AG04450 (cell line): ENCODE measurements around the gene NAV3. TPM values are rescaled to one million over a fixed set of nuclear protein-coding genes. Genes with fewer than 3 reads are reported as not detected.

Source experiments
- CTCF ChIA-PET: fragments of 300-600, 350-600 bp; formaldehyde crosslinking; extraction: SDS; loops from one replicate; lab custom pipeline; 2022; ENCODE audit warnings: antibody characterized with exemption, inconsistent platforms; lab: Charles Lee
- POLR2A ChIA-PET: fragments of 350-600 bp; formaldehyde crosslinking; extraction: SDS; loops from one replicate; lab custom pipeline; 2021; ENCODE audit warnings: antibody characterized with exemption, inconsistent platforms; lab: Yijun Ruan, JAX
- DNase-seq: peaks from one replicate; pipeline ENCODE4 v3.0.0-alpha.2; 2011; ENCODE audit warnings: low read depth, low spot score
- H3K27ac ChIP-seq: one replicate; pipeline ENCODE4 v1.5.1; 2012; ENCODE audit warnings: low read depth, low read length, control low read depth
- H3K27me3 ChIP-seq: one replicate; pipeline ENCODE4 v1.6.0; 2012; ENCODE audit warnings: low read length; ENCODE audit not compliant: control insufficient read depth, insufficient read depth
- H3K4me3 ChIP-seq: 2 replicates; pipeline ENCODE4 v1.5.1; 2011; ENCODE audit warnings: mild to moderate bottlenecking, low read depth, low read length, control low read depth
- H3K9me3 ChIP-seq: 2 replicates; pipeline ENCODE4 v1.5.1; 2012; ENCODE audit warnings: low read length; ENCODE audit not compliant: control insufficient read depth, insufficient read depth
- polyA plus RNA-seq: library from polyadenylated mRNA; depleted of rRNA; stranded (reverse); fragments of >200 nt; gene quantifications from 2 replicates; pipeline ENCODE4 v1.2.3, GENCODE V29; 2011
- TF ChIP-seq, protein P1 (sequence below): IDR thresholded peaks from 2 replicates; pipeline ENCODE4 v1.5.1; 2011; ENCODE audit warnings: low read depth, low read length, control low read depth, inconsistent platforms

NAV3 gene
- polyA plus RNA-seq, 1 experiment = 36.1 TPM

DNA sequence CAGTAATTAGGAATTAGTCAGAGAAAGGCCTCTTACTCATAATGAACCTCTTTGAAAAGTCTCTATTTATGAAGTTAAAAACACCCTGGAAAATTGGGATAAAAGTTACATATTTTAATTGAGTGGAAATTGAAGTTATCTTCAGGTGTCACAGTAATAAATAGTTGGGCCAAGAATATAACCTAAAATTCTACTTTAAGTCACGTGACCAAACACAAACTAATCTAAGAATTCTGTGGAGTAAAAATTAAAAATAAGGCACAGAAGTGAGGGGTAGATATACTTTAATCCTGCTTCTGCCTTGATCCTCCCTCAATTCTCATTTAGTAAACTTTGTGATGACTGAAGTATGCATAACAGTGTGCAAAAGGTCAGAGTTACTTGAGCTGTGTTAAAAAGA is 226.4 kb downstream of the NAV3 start:
- no peaks in the 10 kb centered on the region for H3K9me3 ChIP-seq
- H3K4me3 ChIP-seq = no peak overlapping the region
- H3K27ac ChIP-seq = no peak overlapping the region
- no peak for DNase-seq
- no peaks in the 10 kb centered on the region for H3K27me3 ChIP-seq
- ChIA-PET POLR2A (no interaction called here), CTCF (interaction anchor here (0.6 kb wide), 1 partner anchor 1680 kb away, joined by 4 read pairs; no protein-coding TSS in a partner anchor)
- TF ChIP-seq, protein P1, sequence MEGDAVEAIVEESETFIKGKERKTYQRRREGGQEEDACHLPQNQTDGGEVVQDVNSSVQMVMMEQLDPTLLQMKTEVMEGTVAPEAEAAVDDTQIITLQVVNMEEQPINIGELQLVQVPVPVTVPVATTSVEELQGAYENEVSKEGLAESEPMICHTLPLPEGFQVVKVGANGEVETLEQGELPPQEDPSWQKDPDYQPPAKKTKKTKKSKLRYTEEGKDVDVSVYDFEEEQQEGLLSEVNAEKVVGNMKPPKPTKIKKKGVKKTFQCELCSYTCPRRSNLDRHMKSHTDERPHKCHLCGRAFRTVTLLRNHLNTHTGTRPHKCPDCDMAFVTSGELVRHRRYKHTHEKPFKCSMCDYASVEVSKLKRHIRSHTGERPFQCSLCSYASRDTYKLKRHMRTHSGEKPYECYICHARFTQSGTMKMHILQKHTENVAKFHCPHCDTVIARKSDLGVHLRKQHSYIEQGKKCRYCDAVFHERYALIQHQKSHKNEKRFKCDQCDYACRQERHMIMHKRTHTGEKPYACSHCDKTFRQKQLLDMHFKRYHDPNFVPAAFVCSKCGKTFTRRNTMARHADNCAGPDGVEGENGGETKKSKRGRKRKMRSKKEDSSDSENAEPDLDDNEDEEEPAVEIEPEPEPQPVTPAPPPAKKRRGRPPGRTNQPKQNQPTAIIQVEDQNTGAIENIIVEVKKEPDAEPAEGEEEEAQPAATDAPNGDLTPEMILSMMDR = no peak

DNA sequence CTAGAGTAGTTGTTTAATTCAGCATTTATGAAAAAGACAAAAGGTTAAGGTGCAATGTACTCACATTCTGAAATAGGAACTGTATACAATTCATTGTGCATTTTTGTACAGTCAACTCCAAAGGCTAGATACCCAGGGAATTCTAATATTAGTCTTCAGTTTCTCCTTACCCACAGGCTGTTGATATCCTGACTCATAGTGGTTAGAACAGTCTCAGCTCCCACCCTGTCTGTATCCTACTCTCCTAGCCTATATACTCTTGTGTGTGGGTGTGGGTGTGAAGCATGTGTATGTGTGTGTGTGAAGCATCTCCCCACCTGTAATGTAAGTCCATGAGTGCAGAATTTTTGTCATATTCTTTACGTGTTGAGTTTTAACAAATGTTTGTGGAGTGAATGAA is 229.5 kb downstream of the NAV3 start:
- TF ChIP-seq, protein P1 = no peak
- no peak overlapping the region for H3K27ac ChIP-seq
- ChIA-PET CTCF (no interaction called here), POLR2A (no interaction called here)
- no peak overlapping the region for H3K4me3 ChIP-seq
- peak; percentile 34 for DNase-seq
- H3K9me3 ChIP-seq = no peaks in the 10 kb centered on the region
- H3K27me3 ChIP-seq = no peaks in the 10 kb centered on the region

DNA sequence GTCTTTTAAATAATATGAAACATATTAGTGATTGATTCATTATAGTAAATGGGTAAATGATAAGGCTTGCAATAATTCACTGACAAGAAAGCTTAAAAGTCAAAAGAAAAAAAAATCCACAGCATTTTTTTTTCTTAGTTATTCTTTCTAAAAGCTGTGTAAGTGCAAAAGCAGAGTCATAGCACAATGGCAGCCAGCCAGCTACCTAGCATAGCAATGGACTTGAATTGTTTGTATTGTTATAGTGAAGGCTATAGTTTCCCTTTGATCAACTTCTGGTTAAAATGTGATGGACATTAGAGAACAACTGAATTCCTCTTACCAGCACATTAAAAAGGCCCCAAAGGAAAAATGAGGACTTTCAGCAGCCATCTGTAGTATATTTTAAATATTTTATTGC is 232.1 kb downstream of the NAV3 start:
- CTCF ChIA-PET = interaction anchor here (0.6 to 1.1 kb wide), 3 partner anchors 24 to 1426 kb away, joined by 3 read pairs; no protein-coding TSS in a partner anchor
- H3K27ac ChIP-seq = no peak overlapping the region
- TF ChIP-seq, protein P1 = no peak
- H3K9me3 ChIP-seq = no peaks in the 10 kb centered on the region
- peak; percentile 48 for DNase-seq
- no peak overlapping the region for H3K4me3 ChIP-seq
- POLR2A ChIA-PET = no interaction called here
- H3K27me3 ChIP-seq = no peaks in the 10 kb centered on the region

DNA sequence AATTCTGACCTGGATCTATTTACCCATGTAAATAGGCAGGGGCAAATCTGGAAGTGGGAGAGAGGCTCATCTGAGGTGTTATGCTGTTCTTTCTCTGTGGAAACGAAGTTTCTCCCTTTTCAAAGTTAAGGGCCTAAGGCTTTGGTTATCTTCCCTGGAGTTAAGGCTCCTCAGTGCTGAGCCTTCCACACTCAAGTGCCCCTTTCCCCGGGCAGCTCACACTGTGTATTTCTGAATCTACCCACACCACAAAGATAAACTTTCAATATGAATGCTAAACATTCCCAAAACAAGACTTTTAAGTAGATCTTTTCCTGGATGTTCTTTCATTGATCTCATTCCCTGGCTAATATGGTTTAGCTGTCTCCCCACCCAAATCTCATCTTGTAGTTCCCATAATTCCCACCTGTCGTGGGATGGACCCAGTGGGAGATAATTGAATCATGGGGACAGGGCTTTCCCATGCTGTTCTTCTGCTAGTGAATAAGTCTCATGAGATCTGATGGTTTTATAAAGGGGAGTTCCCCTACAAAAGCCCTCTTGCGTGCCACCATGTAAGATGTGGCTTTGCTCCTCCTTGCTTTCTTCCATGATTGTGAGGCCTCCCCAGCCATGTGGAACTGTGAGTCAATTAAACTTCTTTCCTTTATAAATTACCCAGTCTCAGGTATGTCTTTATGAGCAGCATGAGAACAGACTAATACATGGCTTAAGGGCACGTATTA is 251.1 kb downstream of the NAV3 start:
- ChIA-PET POLR2A (no interaction called here), CTCF (no interaction called here)
- Histone ChIP-seq H3K27me3 (no peaks in the 10 kb centered on the region), H3K9me3 (no peaks in the 10 kb centered on the region), H3K27ac (no peak overlapping the region), H3K4me3 (no peak overlapping the region)
- DNase-seq = no peak
- TF ChIP-seq, protein P1 = no peak

DNA sequence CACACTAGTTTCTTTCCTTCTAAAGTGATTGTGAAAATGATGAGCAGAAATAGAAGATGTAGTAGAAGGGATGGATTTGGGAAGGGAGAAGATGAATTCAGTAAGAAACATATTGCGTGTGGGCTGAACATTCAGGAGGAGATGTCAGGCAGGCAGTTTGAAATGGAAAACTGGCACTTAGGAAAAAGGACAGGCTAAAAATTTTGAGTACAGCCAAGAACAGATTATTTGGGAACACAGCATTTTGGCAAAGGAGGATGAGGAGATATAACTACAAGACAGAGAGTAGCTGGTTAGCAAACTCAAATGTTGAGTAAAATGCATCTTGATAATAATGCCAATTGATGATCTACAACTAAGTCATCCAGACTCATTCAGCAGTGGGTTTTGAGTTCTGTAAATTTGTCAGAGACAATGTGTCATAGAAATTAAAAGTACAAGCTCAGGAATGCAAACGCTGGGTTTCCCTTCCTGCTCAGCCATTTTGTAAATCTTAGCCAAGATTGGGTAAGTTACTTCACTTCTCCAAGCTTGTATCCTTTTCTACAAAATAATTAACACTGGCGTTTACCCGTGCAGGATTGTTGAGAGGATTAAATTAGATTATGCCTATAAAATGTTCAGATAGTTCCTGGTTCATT is 255.0 kb downstream of the NAV3 start:
- peak; percentile 15 for DNase-seq
- Histone ChIP-seq H3K27ac (no peak overlapping the region), H3K4me3 (no peak overlapping the region), H3K27me3 (no peaks in the 10 kb centered on the region), H3K9me3 (no peaks in the 10 kb centered on the region)
- TF ChIP-seq, protein P1 = no peak
- ChIA-PET CTCF (interaction anchor here (1.7 kb wide), 1 partner anchor 9 kb away, joined by 6 read pairs; no protein-coding TSS in a partner anchor), POLR2A (interaction anchor here (0.7 kb wide), 1 partner anchor 25 kb away, joined by 3 read pairs; no protein-coding TSS in a partner anchor)
